Measurements from ENCODE around the gene SYT2.

Gene SYT2

GRCh38 chr1:202600432-202601041 is 109.7 kb downstream of the SYT2 start:
- DNase-seq (ENCODE audit: low read depth): no peak
- no peak for TF ChIP-seq CTCF (conservative IDR thresholded peaks at IDR 0.05; ENCODE audit: control insufficient read depth, insufficient read depth, low read depth, low read length)
- no peak overlapping the region for H3K4me3 ChIP-seq (ENCODE audit: control insufficient read depth, low read depth, low read length)

GRCh38 chr1:202599669-202600431 is 110.4 kb downstream of the SYT2 start:
- no peak overlapping the region for H3K4me3 ChIP-seq (ENCODE audit: control insufficient read depth, low read depth, low read length)
- TF ChIP-seq CTCF (conservative IDR thresholded peaks at IDR 0.05; ENCODE audit: control insufficient read depth, insufficient read depth, low read depth, low read length): peak; percentile 85
- DNase-seq (ENCODE audit: low read depth): peak; percentile 80

- DNase-seq (ENCODE audit: low read depth): no peak
Observed at GRCh38 chr1:202597090-202597761, 113.0 kb downstream of the SYT2 start.

GRCh38 chr1:202596638-202597037 is 113.6 kb downstream of the SYT2 start:
- no peak for DNase-seq (ENCODE audit: low read depth)
- H3K4me3 ChIP-seq (ENCODE audit: control insufficient read depth, low read depth, low read length): no peak overlapping the region
- TF ChIP-seq CTCF (conservative IDR thresholded peaks at IDR 0.05; ENCODE audit: control insufficient read depth, insufficient read depth, low read depth, low read length): no peak

More at GRCh38 chr1:202597090-202597761, 113.0 kb downstream of the SYT2 start:
- TF ChIP-seq CTCF (conservative IDR thresholded peaks at IDR 0.05; ENCODE audit: control insufficient read depth, insufficient read depth, low read depth, low read length): no peak
- no peak overlapping the region for H3K4me3 ChIP-seq (ENCODE audit: control insufficient read depth, low read depth, low read length)

GRCh38 chr1:202593845-202594244 is 116.4 kb downstream of the SYT2 start:
- no peak for DNase-seq (ENCODE audit: low read depth)
- H3K4me3 ChIP-seq (ENCODE audit: control insufficient read depth, low read depth, low read length): no peak overlapping the region
- no peak for TF ChIP-seq CTCF (conservative IDR thresholded peaks at IDR 0.05; ENCODE audit: control insufficient read depth, insufficient read depth, low read depth, low read length)

GRCh38 chr1:202592146-202592545 is 118.1 kb downstream of the SYT2 start:
- no peak for DNase-seq (ENCODE audit: low read depth)
- TF ChIP-seq CTCF (conservative IDR thresholded peaks at IDR 0.05; ENCODE audit: control insufficient read depth, insufficient read depth, low read depth, low read length): no peak
- no peak overlapping the region for H3K4me3 ChIP-seq (ENCODE audit: control insufficient read depth, low read depth, low read length)

All from fibroblast of mammary gland (primary cell).